H9 (cell line): ENCODE results near the gene GPR180. TPM values are rescaled to one million over a fixed set of nuclear protein-coding genes. Genes with fewer than 3 reads are reported as not detected.

Experiments
- DNase-seq: peaks from one replicate; pipeline ENCODE4 v3.0.0-alpha.2; 2017
- H2AFZ ChIP-seq: one replicate; pipeline ENCODE4 v1.6.1; 2013; ENCODE audit warnings: mild to moderate bottlenecking, low read length, control low read depth, moderate library complexity
- H2AK5ac ChIP-seq: 2 replicates; pipeline ENCODE4 v1.6.1; 2013; ENCODE audit warnings: low read length, control low read depth, mixed read lengths; ENCODE audit not compliant: insufficient read length
- H2BK120ac ChIP-seq: one replicate; pipeline ENCODE4 v1.6.1; 2013; ENCODE audit warnings: low read depth, mild to moderate bottlenecking, low read length, control low read depth, inconsistent platforms; ENCODE audit not compliant: poor library complexity, severe bottlenecking
- H2BK12ac ChIP-seq: 2 replicates; pipeline ENCODE4 v1.6.1; 2013; ENCODE audit warnings: low read length, control low read depth, mixed read lengths, low read depth; ENCODE audit not compliant: insufficient read length
- H2BK15ac ChIP-seq: 2 replicates; pipeline ENCODE4 v1.6.1; 2013; ENCODE audit warnings: low read depth, low read length, control low read depth
- H2BK20ac ChIP-seq: one replicate; pipeline ENCODE4 v1.6.1; 2013; ENCODE audit warnings: low read depth, mild to moderate bottlenecking, low read length, control low read depth, inconsistent platforms; ENCODE audit not compliant: poor library complexity, severe bottlenecking
- H2BK5ac ChIP-seq: 2 replicates; pipeline ENCODE4 v1.6.1; 2013; ENCODE audit warnings: low read length, control low read depth, mixed read lengths; ENCODE audit not compliant: insufficient read length
- H3K14ac ChIP-seq: 2 replicates; pipeline ENCODE4 v1.6.1; 2013; ENCODE audit warnings: low read length, control low read depth; ENCODE audit not compliant: insufficient read depth
- H3K18ac ChIP-seq: 2 replicates; pipeline ENCODE4 v1.6.1; 2013; ENCODE audit warnings: low read depth, mild to moderate bottlenecking, mixed read lengths, low read length, control low read depth; ENCODE audit not compliant: insufficient read length
- H3K23ac ChIP-seq: 2 replicates; pipeline ENCODE4 v1.6.1; 2013; ENCODE audit warnings: low read length, control low read depth, mixed read lengths, low read depth; ENCODE audit not compliant: insufficient read length
- H3K23me2 ChIP-seq: 2 replicates; pipeline ENCODE4 v1.6.1; 2013; ENCODE audit warnings: low read depth, mild to moderate bottlenecking, mixed read lengths, low read length, control low read depth; ENCODE audit not compliant: insufficient read length, poor library complexity, severe bottlenecking
- H3K27ac ChIP-seq: 2 replicates; pipeline ENCODE4 v1.5.1; 2013; ENCODE audit warnings: low read length, control low read depth, mixed read lengths, low read depth; ENCODE audit not compliant: insufficient read length
- H3K27me3 ChIP-seq: 2 replicates; pipeline ENCODE4 v1.6.1; 2013; ENCODE audit warnings: low read length, control low read depth, inconsistent platforms; ENCODE audit not compliant: insufficient read depth
- H3K4ac ChIP-seq: 2 replicates; pipeline ENCODE4 v1.6.1; 2013; ENCODE audit warnings: low read depth, mild to moderate bottlenecking, control low read depth, inconsistent platforms, low read length, moderate library complexity
- H3K4me1 ChIP-seq: 2 replicates; pipeline ENCODE4 v1.6.1; 2013; ENCODE audit warnings: low read length, control low read depth, inconsistent platforms; ENCODE audit not compliant: insufficient read depth
- H3K4me2 ChIP-seq: 2 replicates; pipeline ENCODE4 v1.6.1; 2013; ENCODE audit warnings: low read length, control low read depth, mixed read lengths; ENCODE audit not compliant: insufficient read length, insufficient read depth
- H3K56ac ChIP-seq: 2 replicates; pipeline ENCODE4 v1.6.1; 2013; ENCODE audit warnings: low read depth, mild to moderate bottlenecking, mixed read lengths, low read length, control low read depth; ENCODE audit not compliant: insufficient read length
- H3K79me1 ChIP-seq: 2 replicates; pipeline ENCODE4 v1.6.1; 2013; ENCODE audit warnings: low read depth, mild to moderate bottlenecking, moderate library complexity, low read length, control low read depth, inconsistent platforms; ENCODE audit not compliant: insufficient read depth, poor library complexity, severe bottlenecking
- H3K79me2 ChIP-seq: 2 replicates; pipeline ENCODE4 v1.6.1; 2013; ENCODE audit warnings: low read length, control low read depth, inconsistent platforms; ENCODE audit not compliant: insufficient read depth
- H3K9ac ChIP-seq: 2 replicates; pipeline ENCODE4 v1.6.1; 2013; ENCODE audit warnings: low read length, control low read depth, mixed read lengths; ENCODE audit not compliant: insufficient read length; ENCODE audit errors: extremely low read depth
- H3K9me3 ChIP-seq: one replicate; pipeline ENCODE4 v1.6.1; 2013; ENCODE audit warnings: low read depth, low read length, inconsistent platforms; ENCODE audit not compliant: control insufficient read depth
- H3T11ph ChIP-seq: one replicate; pipeline ENCODE4 v1.6.1; 2013; ENCODE audit warnings: mild to moderate bottlenecking, low read length, control low read depth, inconsistent platforms
- H4K20me1 ChIP-seq: one replicate; pipeline ENCODE4 v1.6.1; 2013; ENCODE audit not compliant: control insufficient read depth, insufficient read length, insufficient read depth
- H4K5ac ChIP-seq: 2 replicates; pipeline ENCODE4 v1.6.1; 2013; ENCODE audit warnings: low read depth, mild to moderate bottlenecking, mixed read lengths, low read length, control low read depth; ENCODE audit not compliant: insufficient read length
- H4K8ac ChIP-seq: replicated peaks from 2 replicates; pipeline ENCODE4 v1.6.1; 2013; ENCODE audit warnings: low read length, control low read depth, mixed read lengths, low read depth; ENCODE audit not compliant: insufficient read length
- H4K91ac ChIP-seq: 2 replicates; pipeline ENCODE4 v1.6.1; 2013; ENCODE audit warnings: low read depth, mild to moderate bottlenecking, moderate library complexity, mixed read lengths, low read length, control low read depth; ENCODE audit not compliant: insufficient read length
- H3K27ac Mint-ChIP-seq, 3 experiments: 2 replicates in 2 of 3; 3 replicates in 1 of 3; pipeline ENCODE4 v1.8.0; 2020 to 2021; ENCODE audit warnings: mixed read lengths in 3 of 3, mild to moderate bottlenecking in 1 of 3, moderate library complexity in 1 of 3
- H3K27me3 Mint-ChIP-seq: 2 replicates; pipeline ENCODE4 v1.8.0; 2021; ENCODE audit warnings: low read depth, mild to moderate bottlenecking, moderate library complexity, mixed read lengths
- H3K36me3 Mint-ChIP-seq, 3 experiments: 2 replicates in 2 of 3; 3 replicates in 1 of 3; pipeline ENCODE4 v1.8.0; 2020 to 2021; ENCODE audit warnings: low read depth in 3 of 3, mixed read lengths in 3 of 3; ENCODE audit not compliant: insufficient read depth in 1 of 3
- H3K4me1 Mint-ChIP-seq, 2 experiments: 2 replicates each; pipeline ENCODE4 v1.8.0; 2020; ENCODE audit warnings: mixed read lengths in 2 of 2
- H3K4me3 Mint-ChIP-seq, 2 experiments: 2 replicates in 1 of 2; 3 replicates in 1 of 2; pipeline ENCODE4 v1.8.0; 2020 to 2021; ENCODE audit warnings: mild to moderate bottlenecking in 2 of 2, mixed read lengths in 2 of 2, moderate library complexity in 1 of 2
- H3K9me3 Mint-ChIP-seq, 2 experiments: 2 replicates in 1 of 2; 3 replicates in 1 of 2; pipeline ENCODE4 v1.8.0; 2020; ENCODE audit warnings: mild to moderate bottlenecking in 2 of 2, mixed read lengths in 2 of 2, moderate library complexity in 1 of 2
- WGBS: extraction: QIAGEN DNeasy Blood & Tissue Kit; methylation state at CpG from one replicate; pipeline ENCODE4 v1.1.7; 2013; ENCODE audit warnings: missing lambda C conversion rate, low lambda C conversion rate, mixed read lengths; ENCODE audit not compliant: insufficient read length; ENCODE audit errors: extremely low coverage; 5-methylcytosine and 5-hydroxymethylcytosine counted together
- total RNA-seq: library from RNA; stranded (reverse); gene quantifications from 2 replicates; pipeline ENCODE4 v1.2.1, GENCODE V29; 2021
- TF ChIP-seq, protein P1 (sequence below): fragments of 200-600 bp; sonication (generic); conservative IDR thresholded peaks from 3 replicates; pipeline ENCODE4 v1.8.0; 2021; ENCODE audit warnings: antibody characterized with exemption, mild to moderate bottlenecking

The GPR180 gene
- total RNA-seq, 1 experiment from 2014 or later, result 5.1 TPM

DNA sequence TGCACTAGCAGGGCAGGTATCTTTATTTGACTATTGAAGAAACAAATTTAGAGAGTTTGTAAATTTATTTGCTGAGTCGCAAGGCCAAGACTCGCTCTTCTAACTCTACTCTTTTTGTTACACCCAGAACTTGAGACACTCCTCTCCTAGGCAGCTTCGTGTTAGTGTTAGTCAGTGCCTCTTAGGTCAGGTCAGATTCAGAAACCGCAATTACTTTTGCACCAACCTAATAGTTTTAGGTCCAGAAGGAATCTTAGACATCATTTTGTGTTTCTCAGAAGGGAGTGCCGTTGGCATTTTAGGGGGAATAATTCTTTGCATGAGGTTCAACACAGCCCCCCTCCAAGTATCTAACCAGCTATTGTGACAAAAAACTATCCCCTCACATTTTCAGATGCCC, 8.8 kb downstream of the GPR180 start:
- no peak overlapping the region for H4K8ac ChIP-seq
- Mint-ChIP-seq H3K36me3 (peaks cover 15 to 52% (median 45%) of the 10 kb centered on the region in 3 experiments; a peak in 6 of 7 replicates), H3K9me3 (no peaks in the 10 kb centered on the region), H3K4me1 (peaks cover 2 to 3% of the 10 kb centered on the region in 2 experiments; a peak in 2 of 4 replicates), H3K27me3 (no peaks in the 10 kb centered on the region), H3K27ac (no peak overlapping the region; a peak in 1 of 7 replicates), H3K4me3 (no peak overlapping the region)
- H2BK15ac ChIP-seq, result no peak overlapping the region
- H3K23me2 ChIP-seq, result no peaks in the 10 kb centered on the region
- H2BK5ac ChIP-seq, result no peak overlapping the region
- H3K79me2 ChIP-seq, result no peaks in the 10 kb centered on the region
- no peak overlapping the region for H2BK120ac ChIP-seq
- no peak overlapping the region for H2AK5ac ChIP-seq
- no peak overlapping the region for H3K4me2 ChIP-seq
- no peaks in the 10 kb centered on the region for H3K4me1 ChIP-seq
- TF ChIP-seq, protein P1, sequence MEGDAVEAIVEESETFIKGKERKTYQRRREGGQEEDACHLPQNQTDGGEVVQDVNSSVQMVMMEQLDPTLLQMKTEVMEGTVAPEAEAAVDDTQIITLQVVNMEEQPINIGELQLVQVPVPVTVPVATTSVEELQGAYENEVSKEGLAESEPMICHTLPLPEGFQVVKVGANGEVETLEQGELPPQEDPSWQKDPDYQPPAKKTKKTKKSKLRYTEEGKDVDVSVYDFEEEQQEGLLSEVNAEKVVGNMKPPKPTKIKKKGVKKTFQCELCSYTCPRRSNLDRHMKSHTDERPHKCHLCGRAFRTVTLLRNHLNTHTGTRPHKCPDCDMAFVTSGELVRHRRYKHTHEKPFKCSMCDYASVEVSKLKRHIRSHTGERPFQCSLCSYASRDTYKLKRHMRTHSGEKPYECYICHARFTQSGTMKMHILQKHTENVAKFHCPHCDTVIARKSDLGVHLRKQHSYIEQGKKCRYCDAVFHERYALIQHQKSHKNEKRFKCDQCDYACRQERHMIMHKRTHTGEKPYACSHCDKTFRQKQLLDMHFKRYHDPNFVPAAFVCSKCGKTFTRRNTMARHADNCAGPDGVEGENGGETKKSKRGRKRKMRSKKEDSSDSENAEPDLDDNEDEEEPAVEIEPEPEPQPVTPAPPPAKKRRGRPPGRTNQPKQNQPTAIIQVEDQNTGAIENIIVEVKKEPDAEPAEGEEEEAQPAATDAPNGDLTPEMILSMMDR, result no peak
- no peak overlapping the region for H3K9ac ChIP-seq
- no peak overlapping the region for H3K23ac ChIP-seq
- H3K56ac ChIP-seq, result no peak overlapping the region
- no peak overlapping the region for H2BK12ac ChIP-seq
- H4K91ac ChIP-seq, result no peak overlapping the region
- H3K4ac ChIP-seq, result no peak overlapping the region
- H3T11ph ChIP-seq, result no peak overlapping the region
- H4K5ac ChIP-seq, result no peak overlapping the region
- no peak overlapping the region for H3K14ac ChIP-seq
- no peak overlapping the region for H3K27ac ChIP-seq
- H4K20me1 ChIP-seq, result no peaks in the 10 kb centered on the region
- no peak overlapping the region for H3K18ac ChIP-seq
- no peaks in the 10 kb centered on the region for H3K27me3 ChIP-seq
- no peaks in the 10 kb centered on the region for H3K9me3 ChIP-seq
- H3K79me1 ChIP-seq, result no peaks in the 10 kb centered on the region
- WGBS, result no CpG with 5 or more reads among the region's 5 CpGs
- DNase-seq, result no peak
- no peak overlapping the region for H2BK20ac ChIP-seq
- no peak overlapping the region for H2AFZ ChIP-seq
